Measurements from ENCODE around the gene PMM2. TPM values are rescaled to one million over a fixed set of nuclear protein-coding genes. Genes with fewer than 3 reads are reported as not detected.

PMM2 gene
- total and polyA plus RNA-seq, 2 donors (not counting 3 experiments of a cell fraction or from before 2014, with no cell fraction given) = 29.0 to 61.3 TPM

DNA sequence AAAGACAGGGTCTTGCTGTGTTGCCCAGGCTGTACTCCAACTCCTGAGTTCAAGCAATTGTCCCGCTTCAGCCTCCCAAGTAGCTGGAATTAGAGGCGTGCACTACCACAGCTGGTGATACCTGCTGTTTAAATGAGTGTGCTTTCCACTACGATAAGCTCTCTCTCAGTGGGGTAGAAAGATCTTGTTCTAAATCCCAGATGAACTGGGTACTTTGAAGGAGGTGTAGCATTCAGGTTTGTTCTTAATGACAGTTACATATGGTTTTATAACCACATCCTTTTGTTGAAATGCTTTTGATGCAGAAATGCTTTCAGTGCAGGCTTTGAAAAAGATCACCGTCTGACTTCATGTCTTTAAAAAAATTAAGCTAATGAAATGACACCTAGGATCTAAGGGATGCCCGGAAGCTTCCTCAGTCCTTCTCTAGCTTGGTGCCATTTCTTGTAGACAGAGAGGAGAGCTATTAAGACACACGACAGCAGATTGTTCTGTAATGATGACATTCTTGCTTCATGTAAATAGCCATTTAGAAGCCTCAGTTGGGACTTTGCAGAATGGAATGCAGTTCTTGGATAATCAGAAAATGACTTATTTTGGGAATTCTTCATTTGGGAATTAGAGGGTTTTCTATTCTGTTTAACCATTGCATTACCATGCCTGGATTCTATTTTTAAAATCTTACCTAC lies 19.5 kb downstream of the PMM2 start:
- Histone ChIP-seq H3K4me3 (replicated peaks in 1 of 3; ENCODE audit: insufficient read depth in 1 of 3, low read depth in 1 of 3, low read length in 3 of 3) (no peak overlapping the region), H4K20me1 (replicated peaks; ENCODE audit: control insufficient read depth, extremely low read depth, insufficient read depth, low read length) (no peaks in the 10 kb centered on the region), H3K9ac (replicated peaks; ENCODE audit: extremely low read depth, insufficient read depth, low read length) (no peak overlapping the region), H2AFZ (ENCODE audit: low read depth, low read length) (no peak overlapping the region), H3K4me1 (ENCODE audit: control insufficient read depth, extremely low read depth, insufficient read depth, low read length) (no peaks in the 10 kb centered on the region), H3K27me3 (ENCODE audit: control insufficient read depth in 2 of 2, insufficient read depth in 2 of 2, low read length in 2 of 2) (no peaks in the 10 kb centered on the region), H3K9me1 (replicated peaks; ENCODE audit: control insufficient read depth, extremely low read depth, insufficient read depth, low read length) (no peaks in the 10 kb centered on the region), H3K27ac (ENCODE audit: insufficient read depth, low read depth, low read length) (no peak overlapping the region), H3K9me3 (replicated peaks; ENCODE audit: control insufficient read depth, insufficient read depth, low read length) (no peaks in the 10 kb centered on the region), H3K79me2 (ENCODE audit: control insufficient read depth, insufficient read depth, low read length) (peaks cover 4% of the 10 kb centered on the region), H3K36me3 (ENCODE audit: control insufficient read depth in 2 of 2, extremely low read depth in 1 of 2, insufficient read depth in 2 of 2, low read length in 2 of 2) (peaks cover 35 to 43% of the 10 kb centered on the region in 2 experiments), H3K4me2 (ENCODE audit: insufficient read depth, low read length) (no peak overlapping the region)
- no peak for DNase-seq (ENCODE audit: low read depth, low spot score)
- BruUV-seq (replicated peaks) = no TSS peak
- TF ChIP-seq JUN (IDR thresholded peaks at IDR 0.05; ENCODE audit: borderline replicate concordance, insufficient read depth, insufficient read length, low read depth) (no peak), FOS (IDR thresholded peaks at IDR 0.05; ENCODE audit: borderline replicate concordance, insufficient read depth, low read length) (no peak), EZH2 (IDR thresholded peaks at IDR 0.05; ENCODE audit: borderline replicate concordance, low read depth, low read length, severe bottlenecking) (no peak), MYC (IDR thresholded peaks at IDR 0.05; ENCODE audit: low read depth, low read length) (no peak), POLR2AphosphoS5 (IDR thresholded peaks at IDR 0.05; ENCODE audit: insufficient read depth, low read depth, low read length) (no peak), GATA2 (IDR thresholded peaks at IDR 0.05; ENCODE audit: insufficient read depth, insufficient read length, low read depth, low read length) (no peak), POLR2A (IDR thresholded peaks at IDR 0.05; ENCODE audit: low read depth, low read length) (no peak)
- TF ChIP-seq, protein P1, sequence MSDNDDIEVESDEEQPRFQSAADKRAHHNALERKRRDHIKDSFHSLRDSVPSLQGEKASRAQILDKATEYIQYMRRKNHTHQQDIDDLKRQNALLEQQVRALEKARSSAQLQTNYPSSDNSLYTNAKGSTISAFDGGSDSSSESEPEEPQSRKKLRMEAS (IDR thresholded peaks at IDR 0.05; ENCODE audit: insufficient read depth, insufficient read length) = no peak
- TF ChIP-seq, protein P2, sequence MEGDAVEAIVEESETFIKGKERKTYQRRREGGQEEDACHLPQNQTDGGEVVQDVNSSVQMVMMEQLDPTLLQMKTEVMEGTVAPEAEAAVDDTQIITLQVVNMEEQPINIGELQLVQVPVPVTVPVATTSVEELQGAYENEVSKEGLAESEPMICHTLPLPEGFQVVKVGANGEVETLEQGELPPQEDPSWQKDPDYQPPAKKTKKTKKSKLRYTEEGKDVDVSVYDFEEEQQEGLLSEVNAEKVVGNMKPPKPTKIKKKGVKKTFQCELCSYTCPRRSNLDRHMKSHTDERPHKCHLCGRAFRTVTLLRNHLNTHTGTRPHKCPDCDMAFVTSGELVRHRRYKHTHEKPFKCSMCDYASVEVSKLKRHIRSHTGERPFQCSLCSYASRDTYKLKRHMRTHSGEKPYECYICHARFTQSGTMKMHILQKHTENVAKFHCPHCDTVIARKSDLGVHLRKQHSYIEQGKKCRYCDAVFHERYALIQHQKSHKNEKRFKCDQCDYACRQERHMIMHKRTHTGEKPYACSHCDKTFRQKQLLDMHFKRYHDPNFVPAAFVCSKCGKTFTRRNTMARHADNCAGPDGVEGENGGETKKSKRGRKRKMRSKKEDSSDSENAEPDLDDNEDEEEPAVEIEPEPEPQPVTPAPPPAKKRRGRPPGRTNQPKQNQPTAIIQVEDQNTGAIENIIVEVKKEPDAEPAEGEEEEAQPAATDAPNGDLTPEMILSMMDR (IDR thresholded peaks at IDR 0.05; ENCODE audit: extremely low read depth in 1 of 2, insufficient read depth in 1 of 2, low read depth in 1 of 2, low read length in 2 of 2) = no peak
- POLR2A ChIA-PET = no interaction called here
- dilution Hi-C loops (cut with MboI; ENCODE audit: extremely low pct_ligation_motif_present, low sequenced_read_pairs) = no loop called here
- no peak for FAIRE-seq
- CTCF ChIA-PET = interaction anchor here (1.1 to 1.6 kb wide), 3 partner anchors 12 to 63 kb away, joined by 3 to 10 read pairs (median 6); no protein-coding TSS in a partner anchor
- intact Hi-C loops (cut with micrococcal nuclease) = no loop called here
